ENCODE measurements around the gene ARHGAP24.
"Not testable (repeated sequence)": the region's sequence is repeated elsewhere in the genome, so short reads cannot be mapped to it uniquely, and the experiment has no call there.

Gene ARHGAP24

GRCh38 chr4:85968945-85969819 is 494.2 kb downstream of the ARHGAP24 start:
- DNase-seq = no peak

- no peak for DNase-seq
Measured at GRCh38 chr4:85970535-85970934, 495.6 kb downstream of the ARHGAP24 start.

- no peak for DNase-seq
Measured at GRCh38 chr4:85979276-85979675, 504.3 kb downstream of the ARHGAP24 start.

GRCh38 chr4:85986266-85986665 is 511.3 kb downstream of the ARHGAP24 start:
- DNase-seq = no peak

GRCh38 chr4:85993641-85994040 is 518.7 kb downstream of the ARHGAP24 start:
- DNase-seq = no peak

- DNase-seq = no peak
Measured at GRCh38 chr4:85994576-85994975, 519.6 kb downstream of the ARHGAP24 start.

GRCh38 chr4:85995361-85995760 is 520.4 kb downstream of the ARHGAP24 start:
- no peak for DNase-seq

GRCh38 chr4:86001591-86001990 is 526.6 kb downstream of the ARHGAP24 start:
- DNase-seq = no peak

- DNase-seq = no peak
Measured at GRCh38 chr4:86004030-86004429, 529.1 kb downstream of the ARHGAP24 start.

- no peak for DNase-seq
Measured at GRCh38 chr4:86006057-86006456, 531.1 kb downstream of the ARHGAP24 start.

GRCh38 chr4:86007042-86007441 is 532.1 kb downstream of the ARHGAP24 start:
- DNase-seq = no peak

GRCh38 chr4:86011117-86011516 is 536.2 kb downstream of the ARHGAP24 start:
- DNase-seq = no peak

- DNase-seq = no peak
Measured at GRCh38 chr4:86013621-86014020, 538.7 kb downstream of the ARHGAP24 start.

- no peak for DNase-seq
Measured at GRCh38 chr4:86014599-86014998, 539.6 kb downstream of the ARHGAP24 start.

- no peak for DNase-seq
Measured at GRCh38 chr4:86015412-86016350, 540.7 kb downstream of the ARHGAP24 start.

GRCh38 chr4:86019362-86019761 is 544.4 kb downstream of the ARHGAP24 start:
- DNase-seq = no peak

GRCh38 chr4:86019906-86020305 is 545.0 kb downstream of the ARHGAP24 start:
- DNase-seq = no peak

- DNase-seq = not testable (repeated sequence)
Measured at GRCh38 chr4:86021671-86022070, 546.7 kb downstream of the ARHGAP24 start.

- DNase-seq = no peak
Measured at GRCh38 chr4:86026720-86027119, 551.8 kb downstream of the ARHGAP24 start.

- DNase-seq = no peak
Measured at GRCh38 chr4:86031927-86032326, 557.0 kb downstream of the ARHGAP24 start.

- DNase-seq = no peak
Measured at GRCh38 chr4:86032476-86033022, 557.6 kb downstream of the ARHGAP24 start.

GRCh38 chr4:86033171-86033570 is 558.2 kb downstream of the ARHGAP24 start:
- DNase-seq = no peak

GRCh38 chr4:86034616-86035015 is 559.7 kb downstream of the ARHGAP24 start:
- no peak for DNase-seq
